HG02798 (cell line): ENCODE data around the gene ARVCF.

Source experiments
- ATAC-seq: cut with Tn5 transposase; IDR thresholded peaks from one replicate; pipeline ENCODE4 v1.9.1; 2021; ENCODE audit warnings: mild to moderate bottlenecking; ENCODE audit not compliant: unreplicated experiment, poor library complexity

The ARVCF gene

GRCh38 chr22:19921544-19922081, 95.0 kb downstream of the ARVCF start:
- no peak for ATAC-seq
